Body of pancreas (tissue), 4 donors: ENCODE measurements around the gene GRM4.

Experiments used
- CTCF ChIP-seq, 7 experiments: fragments of 450-650 bp in 4 of 7; fragments of 200-600 bp in 3 of 7; sonication (generic) in 3 of 7; IDR thresholded peaks; one replicate each; pipeline ENCODE4 v1.5.1; 2016 to 2019; ENCODE audit warnings: antibody characterized with exemption in 7 of 7
- POLR2A ChIP-seq, 3 donors: fragments of 450-650 bp; IDR thresholded peaks; one replicate each; pipeline ENCODE4 v1.6.1; 2016; ENCODE audit warnings: antibody characterized with exemption in 3 of 3, mild to moderate bottlenecking in 2 of 3

- no peak for TF ChIP-seq CTCF (IDR thresholded peaks at IDR 0.05)
- TF ChIP-seq POLR2A (IDR thresholded peaks at IDR 0.05), result no peak
Measured at GRCh38 chr6:34150766-34151165, 4.9 kb upstream of the GRM4 start.
